AG08395 (cell line): ENCODE data around the gene GFRA4.
A peak's percentile ranks its signal among the peaks of the same experiment; 100 is the strongest.

Source experiments
- DNase-seq: peaks from one replicate; pipeline ENCODE4 v3.0.0; 2012; ENCODE audit warnings: mixed read lengths, low spot score

GFRA4 gene

GRCh38 chr20:3663031-3663701 is at the start of gene GFRA4:
Gene GFRA4 (minus strand): TSS chr20:3663399. CDS start chr20:3663399, 0 bp downstream.
- no peak for DNase-seq

DNA sequence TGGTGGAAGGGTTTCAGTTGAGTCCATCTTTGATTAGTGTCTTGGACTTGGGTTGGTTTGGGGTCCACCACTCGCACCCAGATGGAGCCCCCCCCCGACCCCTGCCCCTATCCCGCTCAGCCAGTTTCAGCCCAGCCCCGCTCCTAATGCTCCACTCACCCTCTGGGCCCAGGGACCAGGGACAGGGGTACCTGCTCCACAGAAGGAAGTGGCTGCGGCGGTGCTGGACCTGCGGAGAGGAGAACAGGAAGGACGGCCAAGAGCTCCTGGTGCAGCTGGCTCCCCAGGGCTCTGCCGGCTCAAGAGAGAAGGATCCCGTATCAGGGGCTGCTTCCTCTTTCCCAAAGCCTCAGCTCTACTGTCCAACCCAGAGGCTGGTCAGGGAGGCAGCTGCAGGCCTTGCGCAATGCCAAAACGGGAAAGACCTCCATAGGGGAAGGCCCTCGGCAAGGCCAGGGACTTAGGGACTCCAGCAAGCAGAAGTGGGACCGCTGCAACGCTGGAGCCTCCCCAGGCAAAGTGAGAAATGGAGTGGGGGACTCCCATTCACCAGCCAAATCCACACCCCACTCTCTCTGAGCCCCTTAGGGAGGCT is 49.2 kb upstream of the GFRA4 start, which contains the start of gene SIGLEC1:
Gene SIGLEC1 (minus strand): TSS at position 322 of the 595 bp plus-strand sequence. CDS start 5,472 bp downstream, outside the sequence.
- no peak for DNase-seq

- no peak for DNase-seq
Observed at GRCh38 chr20:3711484-3711941, 48.3 kb upstream of the GFRA4 start.

DNA sequence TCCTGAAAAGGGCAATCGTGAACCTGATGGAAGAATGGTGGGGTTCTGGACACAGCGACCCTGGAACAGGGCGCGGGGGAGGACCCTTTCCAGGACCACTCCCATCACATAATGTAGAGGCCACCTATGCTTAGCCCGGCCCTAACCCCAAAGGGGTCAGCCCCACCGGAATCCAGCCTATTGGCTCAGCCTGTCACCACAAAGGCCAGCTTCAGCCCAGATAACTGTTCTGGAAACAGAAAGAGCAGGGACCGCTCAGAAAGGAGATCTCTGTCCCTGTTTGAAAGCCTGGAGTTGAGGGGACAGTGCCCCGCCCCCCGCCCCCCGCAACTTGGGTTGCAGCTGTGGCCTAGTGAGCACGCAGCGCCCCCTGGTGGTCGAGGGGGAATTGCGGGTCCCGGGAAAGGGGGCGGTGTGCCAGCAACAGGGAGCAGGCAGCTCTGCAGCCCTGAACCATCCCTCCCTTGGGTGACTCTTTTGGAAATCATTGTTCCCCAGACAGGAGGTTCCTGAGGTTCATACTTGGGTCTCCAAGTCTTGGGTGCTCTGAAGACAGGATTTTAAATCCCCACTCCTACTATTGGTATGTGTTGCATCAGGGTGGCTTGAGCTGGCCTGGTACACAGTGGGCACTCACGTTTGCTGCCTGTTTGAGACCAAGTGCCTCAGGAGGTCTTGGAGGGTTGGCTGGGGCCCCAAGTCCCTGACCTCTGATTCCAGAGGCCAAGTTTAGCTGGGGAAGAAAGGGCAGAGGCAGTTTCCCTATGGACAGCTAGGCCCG is 47.7 kb upstream of the GFRA4 start:
- peak; percentile 79 for DNase-seq

- DNase-seq: no peak
Observed at GRCh38 chr20:3710011-3710466, 46.8 kb upstream of the GFRA4 start.

DNA sequence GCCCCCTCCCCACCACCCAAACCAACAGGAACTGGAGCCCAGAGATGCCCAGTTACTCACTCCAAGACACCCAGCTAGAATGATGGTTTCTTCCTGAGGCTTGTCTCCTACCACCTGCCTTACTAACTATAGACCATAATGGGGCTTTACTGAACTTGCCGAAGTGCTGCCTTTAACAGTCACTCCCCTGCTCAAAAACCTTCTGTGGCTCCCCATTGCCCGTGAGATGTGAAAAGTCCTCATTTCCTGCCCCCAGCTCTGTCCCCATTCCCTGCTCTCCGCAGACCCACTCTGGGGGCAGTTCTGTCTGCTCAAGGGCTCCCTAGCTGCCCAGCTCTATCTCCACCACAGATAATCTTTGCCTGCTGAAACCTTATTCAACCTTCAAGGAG is 44.3 kb upstream of the GFRA4 start:
- no peak for DNase-seq

DNA sequence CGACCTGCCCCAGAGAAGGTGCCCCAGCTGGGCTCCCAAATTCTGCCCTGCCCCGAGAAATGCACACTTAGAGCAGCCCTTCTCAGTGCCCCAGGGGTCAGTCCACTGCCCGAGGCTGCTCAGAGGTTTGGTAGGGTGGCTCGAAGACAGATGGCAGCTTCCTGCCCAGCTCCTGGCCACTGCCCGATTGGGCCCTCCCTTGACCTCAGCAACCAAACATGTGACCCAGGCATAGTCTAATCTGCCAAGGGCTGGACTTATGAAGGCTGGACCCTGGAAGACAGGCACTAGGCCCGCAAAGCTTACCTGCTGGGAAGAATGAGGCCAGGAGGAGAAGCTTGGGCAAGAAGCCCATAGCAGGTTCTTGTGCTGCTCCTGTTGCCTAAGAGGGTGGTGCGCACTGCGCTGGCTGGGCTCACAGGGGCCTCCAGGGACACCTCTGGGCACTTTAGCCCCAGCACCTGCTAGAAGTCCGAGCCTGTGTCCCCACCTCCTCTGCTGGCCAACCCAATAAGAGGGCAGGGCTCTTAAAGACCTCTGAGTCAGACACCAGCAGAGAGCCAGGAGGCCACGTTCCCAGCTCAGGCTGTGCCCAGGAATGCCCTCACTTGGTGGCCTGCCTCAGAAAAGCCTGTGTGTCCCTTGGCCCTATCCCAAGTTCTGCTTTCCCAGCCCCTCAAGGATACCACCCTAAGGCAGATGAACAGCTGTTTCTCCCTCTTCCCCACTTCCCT is 43.7 kb upstream of the GFRA4 start:
- DNase-seq: peak; percentile 70

GRCh38 chr20:3705970-3706739 is 43.0 kb upstream of the GFRA4 start:
- no peak for DNase-seq

- no peak for DNase-seq
Observed at GRCh38 chr20:3705491-3705969, 42.3 kb upstream of the GFRA4 start.

GRCh38 chr20:3704087-3704486 is 40.9 kb upstream of the GFRA4 start:
- DNase-seq: no peak

GRCh38 chr20:3702611-3703391 is 39.6 kb upstream of the GFRA4 start:
- DNase-seq: no peak

DNA sequence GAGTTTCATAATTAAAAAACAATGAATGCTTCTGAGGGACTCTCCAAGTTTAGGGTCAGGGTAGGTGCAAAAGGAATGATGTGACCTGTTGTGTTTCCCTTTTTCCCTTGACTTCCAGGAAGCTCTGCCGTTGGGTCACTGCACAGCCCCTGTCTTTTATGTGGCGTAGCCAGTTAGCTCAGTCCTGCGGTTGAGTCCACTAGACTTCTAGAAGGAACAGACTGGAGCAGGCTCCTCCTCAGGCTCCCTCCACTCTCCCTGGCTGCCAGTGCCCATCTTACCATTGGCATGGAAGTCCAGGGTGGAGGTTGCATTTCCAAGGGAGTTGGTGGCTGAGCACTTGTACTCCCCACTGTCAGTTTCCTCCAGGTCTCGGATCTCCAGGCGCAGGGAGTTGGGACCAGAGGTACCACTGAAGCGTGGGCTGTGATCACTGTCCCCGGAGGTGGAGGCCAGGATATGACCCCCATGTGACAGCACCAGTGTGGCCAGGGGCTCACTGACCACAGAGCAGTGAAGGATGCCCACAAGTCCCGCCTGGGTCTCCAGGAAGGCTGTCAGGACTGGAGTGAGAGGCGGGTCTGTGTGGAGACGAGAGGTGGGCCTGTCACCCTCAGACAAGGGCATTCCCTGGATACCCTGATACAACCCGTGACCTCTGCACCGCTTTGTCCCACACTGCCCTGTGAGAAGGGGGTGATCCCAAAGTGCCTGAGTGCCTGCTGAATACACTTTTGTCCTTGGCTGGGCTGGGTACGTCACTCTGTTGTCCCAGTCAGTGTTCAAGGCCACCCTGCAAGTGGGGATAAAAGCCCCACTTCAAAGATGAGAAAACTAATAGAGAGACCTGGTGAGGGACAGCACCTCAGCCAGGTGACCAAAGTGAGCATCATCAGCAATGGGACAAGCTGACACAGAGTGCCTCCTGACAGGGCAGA is 38.1 kb upstream of the GFRA4 start:
- no peak for DNase-seq

DNA sequence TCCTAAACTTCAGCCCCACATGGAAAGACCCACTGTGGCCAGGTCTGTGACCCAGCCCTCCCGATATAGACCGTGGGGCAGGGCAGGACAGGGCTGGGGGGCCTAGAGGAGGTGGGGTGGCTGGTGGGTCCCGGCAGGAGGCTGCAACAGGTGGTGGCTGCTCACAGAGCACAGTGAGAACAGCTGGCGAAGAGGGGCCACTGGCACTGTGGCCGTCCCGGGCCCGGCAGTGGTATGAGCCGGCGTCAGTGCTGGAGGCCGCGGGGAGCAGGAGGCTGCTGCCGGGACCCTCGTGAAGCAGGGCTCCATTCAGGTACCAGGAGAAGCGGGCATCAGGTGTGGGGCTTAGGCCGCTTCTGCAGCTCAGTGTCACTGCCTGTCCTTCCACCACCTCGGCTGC is 35.8 kb upstream of the GFRA4 start:
- DNase-seq: no peak

- DNase-seq: no peak
Observed at GRCh38 chr20:3698591-3699001, 35.4 kb upstream of the GFRA4 start.

DNA sequence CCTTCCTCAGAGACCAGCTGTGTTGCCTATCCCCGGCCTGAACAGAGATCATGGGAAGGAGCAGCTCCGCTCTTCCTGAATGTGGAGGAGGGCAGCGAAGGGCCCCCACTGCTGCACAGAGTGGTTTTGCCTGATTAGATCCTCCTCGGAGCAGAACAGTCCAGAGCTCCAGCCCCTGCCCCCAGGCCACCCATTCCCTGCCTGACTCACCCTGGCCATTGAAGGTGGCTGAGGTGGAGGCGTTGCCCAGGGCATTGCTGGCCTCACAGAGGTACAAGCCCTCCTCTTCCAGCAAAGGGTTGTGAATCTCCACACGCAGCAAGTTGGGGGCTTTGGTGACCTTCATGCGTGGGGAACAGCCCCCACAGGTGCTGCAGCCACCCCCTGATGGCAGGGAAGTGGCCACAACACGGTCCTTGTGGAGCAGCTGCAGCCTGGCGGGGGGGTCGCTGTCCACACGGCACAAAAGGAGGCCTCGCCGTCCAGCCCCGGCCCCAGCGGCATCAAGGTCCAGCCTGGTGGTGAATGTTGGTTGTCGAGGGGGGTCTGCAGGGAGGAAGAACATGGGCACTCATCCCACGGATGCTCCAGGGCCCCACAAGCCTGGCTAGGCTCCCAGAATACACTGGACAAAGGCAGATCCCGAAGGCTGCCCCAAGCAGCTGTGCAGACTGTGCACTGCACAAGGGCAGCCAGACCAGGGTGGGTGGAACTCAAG is 34.5 kb upstream of the GFRA4 start:
- no peak for DNase-seq

DNA sequence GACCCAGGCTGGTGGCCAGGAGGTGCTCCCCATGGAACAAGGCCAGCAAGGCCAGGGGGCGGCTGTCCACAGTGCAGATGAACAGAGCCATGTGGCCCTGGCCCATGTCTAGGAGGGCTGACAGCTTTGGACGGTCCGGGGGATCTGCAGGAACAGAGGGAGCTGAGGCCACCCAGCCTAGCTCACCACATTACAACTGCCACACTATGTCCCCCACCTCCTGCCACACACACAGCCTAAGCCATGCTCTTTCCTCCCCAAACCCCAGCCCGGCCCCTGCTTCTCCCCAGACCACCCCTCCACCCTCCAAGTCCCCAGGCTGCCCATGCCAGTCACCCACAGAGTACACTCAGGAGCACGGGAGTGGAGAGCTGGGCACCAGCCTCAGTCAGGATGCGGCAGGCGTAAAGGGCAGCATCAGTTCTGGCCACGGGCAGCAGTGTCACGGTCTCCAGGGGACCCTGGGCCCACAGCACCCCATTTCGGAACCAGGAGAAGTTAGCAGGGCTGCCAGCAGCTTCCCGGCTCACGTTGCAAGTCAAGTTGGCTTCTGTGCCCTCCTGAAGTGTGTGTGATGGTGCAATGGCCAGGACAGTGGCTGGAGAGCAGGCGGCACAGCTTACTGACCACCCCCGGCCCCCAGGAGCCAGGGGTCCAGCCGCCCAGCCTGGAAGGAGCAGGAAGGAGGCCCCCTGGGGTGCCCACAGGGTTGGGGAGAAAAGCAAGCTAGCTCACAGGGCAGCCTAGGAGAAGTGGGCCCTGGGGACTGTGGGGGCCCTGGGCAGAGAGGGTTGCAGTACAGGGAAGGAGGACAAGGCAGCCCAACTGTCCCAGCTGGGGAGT is 33.8 kb upstream of the GFRA4 start:
- DNase-seq: no peak

GRCh38 chr20:3696200-3696599 is 33.0 kb upstream of the GFRA4 start:
- DNase-seq: no peak

- no peak for DNase-seq
Observed at GRCh38 chr20:3694864-3695263, 31.7 kb upstream of the GFRA4 start.
